NCI-H1417 treated with DMSO at 0.1 percent for 48 hours (cell line): Measurements from ENCODE around the gene SCN2B.

Source experiments
- DNase-seq: peaks from one replicate; lab custom pipeline; 2025; lab: John Stamatoyannopoulos, UW

Gene SCN2B

DNA sequence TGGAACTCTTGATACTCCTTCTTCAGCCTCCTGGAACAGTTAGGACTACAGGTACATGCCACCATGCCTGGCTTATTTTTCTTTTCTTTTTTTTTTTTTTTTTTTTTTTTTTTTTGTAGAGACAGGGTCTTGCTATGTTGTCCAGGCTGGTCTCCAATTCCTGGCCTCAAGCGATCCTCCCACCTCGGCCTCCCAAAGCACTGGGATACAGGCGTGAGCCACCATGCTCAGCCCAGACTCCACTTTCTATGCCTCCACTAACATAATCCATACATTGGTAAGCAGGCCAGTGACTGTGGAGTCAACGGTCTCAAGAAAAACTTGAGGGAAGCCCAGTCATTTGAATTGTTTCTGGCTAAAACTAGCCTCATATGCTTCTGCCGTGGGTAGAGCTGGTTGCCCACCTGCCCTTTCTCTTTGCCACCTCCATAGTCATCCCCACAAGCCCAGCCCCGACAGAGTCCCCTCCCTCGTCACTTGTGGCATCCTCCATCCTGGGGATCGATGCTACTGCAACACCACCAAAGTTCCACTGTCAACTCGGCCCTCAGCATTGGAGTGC, 2.4 kb downstream of the SCN2B start:
- DNase-seq, result no peak

DNA sequence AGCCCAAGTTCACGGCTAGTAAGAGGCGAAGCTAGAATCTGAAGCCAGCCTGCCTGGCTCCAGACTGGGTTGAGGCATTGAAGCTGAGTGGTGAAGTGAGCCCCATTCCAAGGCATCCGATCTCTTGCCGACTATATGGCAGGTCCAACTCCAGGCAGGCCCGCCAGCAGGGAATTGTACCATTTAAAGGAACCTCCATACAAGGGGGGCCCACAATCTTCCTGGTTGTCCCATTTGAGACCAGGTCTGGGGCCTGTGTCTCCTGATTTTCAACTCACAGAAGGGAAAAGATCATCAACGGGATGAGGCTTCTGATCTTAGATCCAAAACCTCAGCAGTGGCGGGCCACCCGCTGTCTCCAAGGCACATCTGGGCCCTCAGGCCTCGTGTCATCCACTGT, 4.1 kb downstream of the SCN2B start:
- no peak for DNase-seq

DNA sequence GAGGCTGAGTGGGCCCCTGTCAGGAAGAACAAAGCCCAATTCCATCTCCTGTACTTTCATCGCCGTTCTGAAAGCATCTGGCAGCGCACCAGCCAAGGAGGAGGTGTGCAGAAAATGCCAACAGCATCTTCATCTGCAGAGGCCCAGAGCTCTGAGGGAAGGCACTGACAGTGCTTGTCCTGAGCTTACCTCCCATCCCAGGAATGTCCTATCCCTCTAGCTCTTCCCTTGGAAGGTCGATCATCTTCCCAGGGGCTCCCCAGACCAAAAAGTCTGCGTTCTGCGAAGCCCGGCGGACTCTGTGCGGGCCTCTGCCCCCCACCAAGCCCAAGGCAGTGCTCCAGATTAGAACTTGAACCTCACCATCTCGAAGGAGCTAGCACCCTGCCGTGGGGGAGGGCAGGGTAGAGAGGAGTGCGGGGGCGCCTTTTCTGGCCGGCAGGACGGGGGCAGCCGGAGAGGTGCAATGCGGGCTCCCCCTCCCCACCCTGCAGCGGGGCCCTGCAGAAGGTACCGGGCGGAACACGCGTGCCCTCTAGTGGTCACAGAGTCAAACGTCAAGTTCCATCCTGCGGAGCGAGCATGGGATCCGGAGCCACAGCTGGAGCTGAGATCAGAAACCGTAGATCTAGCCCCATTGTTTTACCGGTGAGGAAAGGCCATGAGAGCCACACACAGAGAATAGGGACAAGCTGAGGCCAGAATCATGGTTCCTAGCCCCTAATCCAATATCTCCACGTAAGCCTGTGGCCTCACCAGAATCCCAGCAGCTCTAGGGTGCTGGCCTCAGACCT, 5.0 kb downstream of the SCN2B start:
- DNase-seq, result no peak

DNA sequence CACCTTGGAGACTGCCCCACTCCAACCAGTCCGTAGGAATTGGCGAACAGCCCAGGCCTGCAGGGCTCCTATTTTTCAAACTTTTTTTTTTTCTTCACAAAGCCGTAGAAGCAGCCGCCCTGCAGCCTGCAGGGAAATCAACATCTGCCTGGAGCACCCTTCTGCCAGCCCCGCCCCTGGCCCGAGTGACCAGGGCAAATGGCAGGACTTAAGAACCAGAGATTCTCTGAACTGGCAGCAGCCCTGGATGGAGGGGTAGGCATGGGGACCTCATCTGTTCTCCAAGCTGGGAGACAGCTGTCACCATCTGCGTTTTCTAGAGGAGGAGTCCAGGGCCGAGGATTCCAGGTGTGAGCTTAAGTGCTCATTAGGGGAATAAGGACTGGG, 5.6 kb downstream of the SCN2B start:
- DNase-seq, result peak; percentile 37

DNA sequence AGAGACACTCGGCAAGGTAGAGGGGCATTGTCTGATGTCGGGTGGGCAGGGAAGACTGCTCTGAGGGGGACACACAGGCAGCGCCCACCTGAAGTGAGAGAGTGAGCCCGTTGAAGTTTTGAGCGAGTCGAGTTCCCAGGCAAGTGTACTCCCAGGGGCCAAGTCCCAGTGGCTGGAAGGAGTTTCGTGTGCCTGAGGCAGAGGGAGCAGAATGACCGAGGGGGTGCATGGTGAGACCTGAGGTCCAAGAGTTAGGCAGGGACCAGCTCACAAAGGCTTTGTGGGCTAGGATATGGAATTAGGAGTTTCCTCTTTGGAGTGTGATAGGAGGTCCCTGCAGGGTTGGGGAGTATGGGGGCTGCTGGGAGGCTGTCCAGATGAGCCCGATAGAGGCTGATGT, 6.2 kb downstream of the SCN2B start:
- no peak for DNase-seq

DNA sequence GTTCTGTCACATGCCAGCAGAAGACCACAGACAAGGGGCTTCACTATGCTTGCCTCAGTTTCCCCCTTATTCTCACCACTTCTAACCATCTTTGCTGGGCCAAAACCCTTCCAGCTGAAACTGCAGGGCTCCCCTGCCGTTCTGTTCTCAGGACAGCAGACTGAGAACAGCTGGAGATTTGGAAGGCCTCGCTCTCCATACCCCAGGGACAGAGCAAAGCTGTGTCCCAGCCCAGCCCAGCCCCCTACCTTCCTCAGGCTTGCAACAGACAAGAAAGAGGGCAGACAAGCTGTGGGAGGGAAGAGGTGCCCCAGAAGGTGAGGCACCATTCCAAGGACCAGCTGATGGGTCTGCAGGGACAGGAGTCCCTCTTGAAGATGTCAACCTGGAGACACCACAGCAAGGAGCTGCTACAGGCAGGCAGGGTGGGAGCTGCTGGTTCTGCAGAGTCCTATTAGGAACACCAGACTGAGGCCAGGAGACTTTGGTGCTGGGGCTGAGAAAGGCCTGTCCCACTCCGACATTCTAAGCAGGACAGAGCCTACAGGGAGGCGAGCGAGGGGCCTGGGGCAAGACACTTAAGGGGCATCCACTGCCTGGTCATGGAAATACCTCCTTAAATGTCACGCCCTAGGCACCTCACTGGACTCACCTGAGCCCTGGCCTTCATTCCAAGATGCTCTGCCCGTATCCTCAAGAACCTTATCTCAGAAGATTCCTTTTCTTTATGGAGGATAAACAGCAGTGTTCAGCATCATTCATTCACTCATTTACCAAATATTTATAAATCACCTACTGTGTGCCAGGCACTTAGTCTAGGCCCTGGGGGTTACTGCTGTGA, 6.9 kb downstream of the SCN2B start:
- no peak for DNase-seq

DNA sequence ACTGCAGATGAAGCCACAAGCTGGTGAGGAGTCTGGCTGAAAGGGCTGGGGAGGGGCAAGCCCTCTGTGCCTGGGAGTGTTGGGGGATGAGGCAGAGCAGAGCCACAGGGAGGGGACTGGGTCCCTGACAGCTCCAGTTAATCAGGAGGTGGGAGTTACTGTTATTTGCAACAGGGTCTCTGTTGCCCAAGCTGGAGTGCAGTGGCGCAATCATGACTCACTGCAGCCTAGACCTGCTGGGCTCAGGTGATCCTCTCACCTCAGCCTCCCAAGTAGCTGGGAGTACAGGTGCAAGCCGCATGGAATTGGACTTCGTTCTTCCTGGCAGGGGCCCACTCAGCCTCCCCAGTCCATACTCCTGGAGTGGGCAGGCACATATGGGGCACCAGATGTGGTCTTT, 7.7 kb downstream of the SCN2B start:
- DNase-seq, result no peak

DNA sequence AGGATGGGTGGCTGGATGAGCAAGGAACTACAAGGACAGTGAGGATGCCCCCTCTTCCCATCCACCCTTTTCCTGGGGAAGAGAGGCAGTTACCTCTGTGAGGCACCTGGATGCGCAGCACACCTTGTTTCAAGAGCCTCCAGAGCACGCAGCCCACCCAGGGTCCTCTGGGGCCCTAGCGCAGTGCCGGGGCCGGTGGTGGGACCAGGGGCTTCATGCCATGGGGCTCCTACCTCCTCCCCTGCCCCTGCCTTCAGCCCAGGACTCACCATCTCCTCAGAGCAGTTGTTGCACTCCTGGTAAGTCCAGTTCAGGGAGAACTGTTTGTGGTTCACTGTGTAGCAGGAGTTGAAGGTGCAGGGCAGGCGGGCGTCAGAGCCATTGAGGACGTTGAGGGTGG, 8.1 kb downstream of the SCN2B start:
- no peak for DNase-seq

DNA sequence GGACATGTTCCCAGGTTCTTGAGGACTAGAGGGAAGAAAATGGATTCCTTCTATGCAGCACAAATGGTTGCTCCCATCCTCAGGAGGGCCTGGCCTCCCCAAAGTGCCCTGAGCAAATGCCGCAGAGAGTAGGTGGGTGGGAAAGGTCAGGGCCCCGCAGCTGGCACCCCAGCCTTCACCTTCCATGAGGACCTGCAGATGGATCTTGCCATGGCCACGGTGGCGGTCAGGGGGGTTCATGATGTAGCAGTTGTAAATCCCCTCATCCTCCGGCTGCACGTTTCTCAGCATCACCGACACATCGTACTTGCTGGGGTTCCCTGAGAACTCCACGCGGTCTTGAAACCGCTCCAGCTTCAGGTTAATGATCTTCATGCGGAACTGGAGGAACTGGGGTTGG, 8.5 kb downstream of the SCN2B start:
- no peak for DNase-seq

DNA sequence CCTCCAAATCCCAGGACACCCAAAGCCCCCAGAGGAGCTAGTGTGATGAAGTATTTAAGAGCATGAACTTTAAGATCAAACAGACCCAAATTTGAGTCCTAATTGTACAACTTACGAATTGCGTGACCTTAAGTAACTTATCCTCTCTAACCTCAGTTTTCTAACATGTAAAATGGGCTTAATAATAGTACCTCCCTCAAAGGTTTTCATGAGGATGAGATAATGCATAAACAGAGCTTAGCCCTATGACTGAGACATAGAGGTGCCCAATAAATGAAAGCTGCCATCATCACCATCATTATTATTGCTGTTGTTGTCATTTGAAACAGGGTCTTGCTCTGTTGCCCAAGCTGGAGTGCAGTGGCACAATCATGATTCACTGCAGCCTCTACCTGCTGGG, 9.2 kb downstream of the SCN2B start:
- no peak for DNase-seq

DNA sequence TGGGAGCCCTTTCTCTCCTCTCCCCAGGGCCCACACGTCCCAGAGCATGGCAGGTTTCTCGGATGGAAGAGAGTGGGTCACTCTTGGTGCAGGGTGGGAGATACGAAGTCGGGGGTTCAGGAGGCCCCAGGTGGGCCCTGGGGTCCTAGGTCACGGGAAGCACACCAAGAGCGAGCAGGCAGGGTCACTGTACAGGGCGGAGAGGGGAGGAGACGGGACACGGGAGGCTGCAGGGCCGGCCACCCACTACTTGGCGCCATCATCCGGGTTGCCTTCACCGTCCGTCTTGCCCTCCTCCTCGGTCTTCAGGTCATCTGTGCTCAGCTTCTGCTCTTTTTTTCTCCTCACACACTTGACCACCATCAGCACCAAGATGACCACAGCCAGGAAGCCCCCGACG, 9.8 kb downstream of the SCN2B start:
- DNase-seq, result no peak

DNA sequence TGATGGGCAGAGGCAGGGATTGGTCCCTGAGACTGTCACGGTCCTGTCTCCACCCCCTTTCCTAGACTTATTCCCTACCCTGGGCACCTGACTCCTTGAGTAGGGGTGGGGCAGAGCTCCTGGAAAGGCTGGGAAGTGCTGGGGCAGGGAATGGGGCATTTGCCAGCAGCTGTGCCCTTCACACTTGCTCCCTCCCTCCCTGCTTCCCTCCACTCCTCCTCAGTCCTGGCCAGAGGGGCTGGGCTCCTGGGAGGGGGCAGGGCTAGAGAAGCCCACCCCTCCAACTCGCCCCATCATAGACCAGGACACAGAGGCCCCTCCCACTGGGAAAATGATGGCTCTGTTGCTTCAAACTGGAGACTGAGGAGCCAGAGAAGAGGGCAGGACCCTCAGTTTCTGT, 11.6 kb downstream of the SCN2B start:
- DNase-seq, result no peak

DNA sequence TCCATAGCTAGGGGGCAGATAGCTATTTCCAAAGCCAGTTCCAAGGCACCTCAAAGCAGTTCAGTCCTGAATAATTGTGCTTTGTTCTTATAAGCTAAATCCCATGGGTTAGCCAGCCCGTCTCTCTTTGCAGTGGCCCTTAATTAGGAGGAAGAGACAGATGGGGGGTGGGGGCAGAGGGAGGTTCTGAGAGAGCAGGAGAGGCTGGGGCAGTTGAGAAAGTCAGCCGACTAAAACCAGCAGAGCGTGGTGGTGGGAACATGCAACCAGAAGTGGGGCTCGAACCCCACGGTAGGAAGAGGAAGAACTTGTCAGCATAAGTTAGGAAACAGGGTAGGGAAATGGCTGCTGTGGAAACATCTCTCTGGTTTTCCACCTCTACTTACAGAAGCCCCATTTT, 12.9 kb downstream of the SCN2B start:
- DNase-seq, result no peak

DNA sequence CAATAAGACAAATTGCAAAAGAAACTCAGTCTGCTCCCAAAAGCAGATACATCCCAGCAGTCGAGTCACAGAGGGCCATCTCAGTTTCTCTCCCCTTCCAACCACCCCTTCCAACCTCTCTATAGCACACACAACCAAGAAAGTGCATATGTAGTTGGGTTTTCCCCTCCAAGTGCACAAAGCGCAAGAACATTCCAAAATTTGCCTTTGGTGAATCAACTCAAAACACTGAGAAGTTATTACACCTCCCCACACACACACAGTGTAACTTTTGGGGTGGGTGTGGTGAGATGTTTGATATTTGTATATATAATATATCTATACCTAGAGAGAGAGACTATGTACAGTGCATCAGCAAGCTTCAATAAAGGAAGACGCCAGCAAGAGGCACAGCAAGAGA, 13.6 kb downstream of the SCN2B start:
- DNase-seq, result no peak

DNA sequence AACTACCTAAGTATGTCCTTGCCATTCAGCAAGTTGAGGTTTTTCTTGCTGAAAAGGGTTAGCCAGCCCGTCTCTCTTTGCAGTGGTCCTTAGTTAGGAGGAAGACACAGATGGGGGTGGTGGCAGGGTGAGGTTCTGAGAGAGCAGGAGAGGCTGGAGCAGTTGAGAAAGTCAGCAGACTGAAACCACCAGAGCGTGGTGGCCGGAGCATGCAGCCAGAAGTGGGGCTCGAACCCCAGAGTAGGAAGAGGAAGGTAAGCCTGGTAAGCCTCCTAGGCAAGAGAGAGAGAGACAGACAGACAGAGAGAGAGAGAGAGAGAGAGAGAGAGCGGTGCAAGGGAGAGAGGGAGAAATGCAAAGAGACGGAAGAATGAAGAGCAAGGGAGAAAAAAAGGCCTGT, 14.7 kb downstream of the SCN2B start:
- no peak for DNase-seq

DNA sequence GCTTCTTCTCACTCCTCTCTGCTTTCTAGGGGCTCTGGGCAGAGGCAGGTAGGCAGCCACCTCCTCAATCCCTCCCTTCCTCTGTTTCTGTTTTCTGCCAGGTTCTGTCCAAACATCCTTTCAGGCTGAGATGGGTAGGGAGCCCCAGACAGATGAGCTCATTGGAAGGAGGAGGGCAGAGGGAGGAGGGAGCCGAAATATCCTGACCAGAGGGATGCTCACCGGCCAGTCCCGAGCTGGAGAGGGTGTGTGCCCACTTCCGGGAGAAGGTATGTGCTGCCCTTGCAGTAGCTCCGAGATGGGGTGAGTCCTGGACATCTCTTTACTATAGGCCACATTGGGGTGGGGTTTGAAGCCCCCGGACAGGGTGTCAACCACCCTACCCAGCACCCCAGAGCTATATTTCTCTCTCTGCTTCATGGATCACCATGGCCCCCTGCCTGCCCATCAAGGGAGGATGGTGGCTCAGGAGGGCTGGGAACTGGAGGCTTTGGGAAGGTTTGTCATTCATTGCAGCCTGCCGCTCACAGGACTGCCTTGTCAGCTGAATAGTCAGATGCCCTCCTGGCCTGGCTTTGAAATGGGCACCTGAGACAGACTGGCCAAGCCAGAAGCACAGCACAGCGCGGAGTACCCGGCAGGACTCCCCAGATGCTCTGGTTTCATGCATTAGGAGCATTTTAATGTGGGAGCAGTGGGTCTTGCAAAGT, 19.1 kb downstream of the SCN2B start:
- no peak for DNase-seq

DNA sequence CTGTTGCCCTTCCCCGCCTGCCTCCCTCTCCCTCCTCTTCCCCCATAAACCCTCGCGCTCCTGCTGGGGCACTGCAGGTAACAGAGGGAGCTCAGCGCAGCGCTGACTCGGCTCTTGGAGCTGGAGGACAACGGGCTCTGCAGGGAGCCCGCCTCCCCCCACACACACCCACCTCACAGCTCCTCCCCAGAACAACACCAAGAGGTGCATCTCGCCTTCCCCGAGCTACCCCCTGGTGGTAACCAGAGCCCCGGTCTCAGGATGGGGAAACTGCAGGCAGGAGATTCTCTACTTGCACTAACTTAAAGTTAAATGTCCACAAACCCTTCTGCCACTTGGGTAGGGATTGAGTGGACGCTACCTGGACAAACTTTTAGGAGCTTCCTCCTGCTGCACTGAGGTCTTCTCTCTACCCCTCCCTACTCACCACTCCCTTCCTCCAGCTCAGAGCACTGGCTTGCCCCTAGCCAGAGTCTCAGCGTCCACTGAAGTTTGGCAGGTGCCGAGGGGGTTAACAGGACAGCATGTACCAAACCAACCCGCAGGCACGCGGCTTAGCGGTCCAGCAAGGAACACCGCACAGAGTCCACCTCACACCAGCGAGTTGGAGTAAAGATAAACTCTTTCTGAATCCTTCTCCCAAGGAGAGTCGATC, 19.8 kb downstream of the SCN2B start:
- DNase-seq, result no peak

DNA sequence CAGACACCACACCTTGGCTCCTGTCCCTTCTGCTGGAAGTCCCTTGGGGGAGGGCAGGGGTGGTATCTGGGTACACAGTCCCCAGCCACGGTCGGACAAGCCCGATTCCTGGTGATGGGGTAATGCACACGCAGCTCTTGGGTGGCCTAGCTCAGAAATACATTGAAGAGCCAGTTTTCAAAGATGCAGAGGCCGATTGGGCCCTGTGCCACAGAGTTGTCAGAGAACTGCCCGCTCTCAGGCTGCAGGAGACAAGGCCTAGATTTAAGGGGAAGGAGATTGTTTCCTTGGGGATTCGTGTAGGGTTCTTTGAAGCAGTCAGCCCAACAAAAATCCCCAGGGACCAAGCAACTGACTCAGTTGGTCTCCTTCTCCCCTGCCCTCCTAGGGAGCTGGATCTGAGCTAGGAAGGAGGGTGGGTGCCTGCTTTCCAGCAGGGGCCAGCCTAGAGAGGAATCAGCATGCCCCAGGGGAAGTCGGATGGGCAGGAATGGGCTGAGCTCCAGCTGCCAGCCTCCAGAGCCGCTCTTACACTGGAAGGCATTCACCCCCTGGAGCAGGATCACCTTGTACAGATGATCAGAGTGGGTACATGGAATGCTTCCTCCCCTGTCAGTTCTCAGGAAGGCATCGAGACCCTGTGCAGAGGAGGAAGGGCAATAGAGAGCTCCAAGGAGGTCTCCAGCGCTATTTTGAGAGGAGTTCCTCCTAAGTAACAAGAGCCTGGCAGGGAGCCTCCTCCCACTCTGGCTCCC, 20.5 kb downstream of the SCN2B start:
- DNase-seq, result no peak

DNA sequence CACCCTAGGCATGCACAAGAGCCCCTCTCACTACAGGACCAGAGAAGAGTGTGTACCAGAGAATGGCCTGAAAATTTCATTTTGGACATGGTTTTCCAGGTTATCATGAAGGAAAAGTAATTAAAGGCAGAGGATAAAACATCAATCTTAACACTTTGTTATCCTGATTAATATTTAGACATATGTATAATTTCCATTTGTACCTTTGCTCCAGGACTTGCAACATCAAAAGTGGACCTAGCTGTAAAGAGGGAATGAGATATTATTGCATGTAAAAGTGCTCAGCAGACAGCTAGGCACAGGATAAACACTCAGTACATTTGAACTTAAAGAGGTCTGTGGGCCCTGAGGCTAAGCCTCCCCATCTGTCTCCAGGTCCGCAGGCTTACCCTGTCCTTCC, 21.8 kb downstream of the SCN2B start:
- no peak for DNase-seq

DNA sequence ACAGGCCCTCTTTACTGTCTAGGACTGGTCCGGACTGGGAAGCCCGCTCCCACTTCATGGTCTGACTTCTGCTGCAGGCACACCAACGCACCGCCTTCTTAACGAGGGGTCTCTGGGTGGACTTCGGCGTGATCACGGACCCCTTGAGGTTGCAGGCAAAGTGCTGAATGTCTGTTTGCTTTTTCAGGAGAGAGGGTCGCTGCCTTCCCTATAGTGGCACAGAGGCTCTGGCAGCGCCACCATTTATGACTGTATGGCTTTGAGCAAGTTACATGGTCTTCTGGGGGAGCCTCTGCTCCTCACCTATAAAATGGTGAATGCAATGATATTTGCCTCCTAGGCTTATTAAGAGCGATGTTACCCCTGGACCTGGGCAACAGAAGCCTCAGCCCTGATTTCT, 22.5 kb downstream of the SCN2B start:
- DNase-seq, result no peak

DNA sequence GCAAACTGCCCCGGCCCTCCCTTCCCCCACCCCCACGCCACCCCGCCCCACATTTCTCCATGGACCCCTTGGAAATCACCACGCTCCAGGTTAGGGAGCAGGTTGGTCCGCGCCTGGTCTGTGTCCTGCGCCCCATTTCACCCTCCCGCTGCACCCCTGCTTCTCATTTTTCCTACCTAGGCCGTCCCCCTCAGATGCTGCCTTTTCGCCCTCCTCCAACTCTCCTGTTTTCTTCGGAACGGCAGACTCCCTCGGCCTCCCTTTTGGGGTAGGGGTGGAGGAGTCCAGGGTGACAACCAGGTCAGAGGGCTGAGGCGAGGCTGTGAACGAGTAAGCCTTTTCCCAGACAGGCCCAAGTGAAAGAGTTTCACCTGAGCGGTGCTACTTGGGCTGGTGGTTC, 22.9 kb downstream of the SCN2B start:
- DNase-seq, result no peak
